Epithelial cell of prostate (primary cell): ENCODE data around the gene CLMP.
"Not testable (repeated sequence)": the region's sequence is repeated elsewhere in the genome, so short reads cannot be mapped to it uniquely, and the experiment has no call there.

Experiments
- DNase-seq: peaks from one replicate; pipeline ENCODE4 v3.0.0-alpha.2; 2011; ENCODE audit warnings: low read depth, low spot score
- H3K27ac ChIP-seq: fragments of 450-650 bp; 2 replicates; pipeline ENCODE4 v1.5.1; 2017; ENCODE audit warnings: mild to moderate bottlenecking

CLMP gene

DNA sequence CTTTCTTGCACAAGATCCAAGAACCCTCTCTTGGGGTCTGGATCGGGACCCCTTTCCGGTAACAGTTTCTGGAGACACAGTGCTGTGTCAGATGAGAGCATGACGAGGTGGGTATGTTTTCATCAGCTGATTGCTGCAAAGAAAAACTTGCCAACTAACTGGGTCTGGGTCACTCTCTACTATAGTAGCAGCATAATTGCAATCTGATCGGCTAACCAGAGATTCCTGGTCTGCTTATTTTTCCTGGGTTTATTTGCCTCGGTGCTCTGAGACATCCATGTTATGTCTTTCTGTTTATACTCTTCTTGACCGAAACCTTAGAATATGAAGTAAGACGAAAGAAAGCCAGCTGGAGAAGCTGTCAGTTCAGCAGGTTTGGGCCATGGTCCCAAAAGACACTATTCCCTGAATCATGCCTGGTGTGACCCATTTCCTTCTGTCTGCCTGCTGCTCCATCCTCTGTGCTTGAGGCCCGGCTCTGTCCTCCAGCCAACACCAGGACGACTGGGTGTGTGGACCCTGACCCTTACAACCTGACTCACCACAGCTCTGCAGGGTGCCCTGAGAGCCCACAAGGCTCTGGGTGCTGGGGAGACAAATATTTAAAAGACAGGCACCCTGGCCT lies 24.1 kb upstream of the CLMP start:
- no peak overlapping the region for H3K27ac ChIP-seq
- DNase-seq: no peak

DNA sequence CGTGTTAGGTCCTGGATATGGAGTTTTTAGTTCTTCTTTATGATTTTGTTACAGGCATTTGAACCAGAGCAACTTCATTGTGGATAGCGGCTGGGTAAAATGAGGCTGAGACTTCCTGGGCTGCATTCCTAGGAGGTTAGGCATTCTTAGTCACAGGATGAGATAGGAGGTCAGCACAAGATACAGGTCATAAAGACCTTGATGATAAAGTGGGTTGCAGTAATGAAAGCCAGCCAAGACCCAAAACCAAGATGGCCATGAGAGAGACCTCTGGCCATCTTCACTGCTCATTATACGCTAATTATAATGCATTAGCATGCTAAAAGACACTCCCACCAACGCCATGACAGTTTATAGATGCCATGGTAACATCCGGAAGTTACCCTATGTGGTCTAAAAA lies 23.4 kb upstream of the CLMP start:
- no peak overlapping the region for H3K27ac ChIP-seq
- DNase-seq: no peak

DNA sequence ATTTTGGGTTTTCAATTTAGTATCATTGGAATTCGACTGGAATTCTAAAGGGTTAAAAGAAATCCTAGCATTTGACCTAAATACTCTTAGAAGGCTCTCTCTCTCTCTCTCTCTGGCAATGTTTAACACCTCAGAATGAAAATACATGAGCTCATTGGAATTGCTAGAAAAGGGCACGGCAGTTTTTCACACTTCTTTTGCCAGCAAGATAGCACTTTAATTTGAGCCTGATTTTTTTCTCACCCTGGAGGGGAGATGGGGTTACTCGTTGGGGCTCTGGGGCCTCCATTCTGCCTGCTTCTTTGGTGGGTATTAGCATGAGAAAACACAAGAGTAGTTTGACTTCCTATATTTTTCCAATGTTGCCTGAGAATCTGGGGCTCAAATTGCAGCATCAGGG lies 22.8 kb upstream of the CLMP start:
- no peak for DNase-seq
- H3K27ac ChIP-seq: no peak overlapping the region

DNA sequence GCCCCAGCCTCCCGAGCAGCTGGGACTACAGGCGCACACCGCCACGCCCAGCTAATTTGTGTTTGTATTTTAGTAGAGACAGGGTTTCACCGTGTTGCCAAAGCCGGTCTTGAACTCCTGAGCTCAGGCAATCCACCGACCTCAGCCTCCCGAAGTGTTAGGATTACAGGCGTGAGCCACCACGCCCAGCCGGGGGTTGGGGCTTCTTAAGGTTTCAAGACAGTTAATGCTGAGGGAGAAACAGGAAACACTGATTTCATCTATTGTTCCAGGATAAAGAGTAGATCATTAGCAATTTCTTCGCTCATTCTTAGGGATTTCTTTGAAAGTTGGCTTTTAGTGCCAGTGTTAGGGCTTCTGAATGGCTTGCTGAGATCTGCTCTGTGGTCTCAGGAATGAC lies 21.2 kb upstream of the CLMP start:
- no peak overlapping the region for H3K27ac ChIP-seq
- DNase-seq: no peak

DNA sequence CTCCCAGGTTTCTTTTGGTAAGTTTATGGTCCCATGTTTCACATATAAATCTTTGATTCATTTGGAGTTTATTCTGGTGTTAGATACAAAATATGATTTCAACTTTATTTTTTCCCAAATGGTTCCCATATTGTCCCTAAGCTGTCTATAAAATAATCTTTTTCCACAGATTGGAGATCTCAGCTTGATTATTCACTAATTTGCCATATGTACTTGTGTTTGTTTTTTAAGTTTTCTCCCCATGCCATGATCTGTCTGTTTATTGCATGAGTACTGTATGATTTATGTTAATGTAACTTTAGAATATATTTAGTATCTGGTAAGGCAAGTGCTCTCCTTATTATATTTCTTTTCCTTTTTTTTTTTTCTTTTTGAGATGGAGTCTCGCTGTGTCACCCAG lies 19.9 kb upstream of the CLMP start:
- H3K27ac ChIP-seq: no peak overlapping the region
- DNase-seq: no peak

DNA sequence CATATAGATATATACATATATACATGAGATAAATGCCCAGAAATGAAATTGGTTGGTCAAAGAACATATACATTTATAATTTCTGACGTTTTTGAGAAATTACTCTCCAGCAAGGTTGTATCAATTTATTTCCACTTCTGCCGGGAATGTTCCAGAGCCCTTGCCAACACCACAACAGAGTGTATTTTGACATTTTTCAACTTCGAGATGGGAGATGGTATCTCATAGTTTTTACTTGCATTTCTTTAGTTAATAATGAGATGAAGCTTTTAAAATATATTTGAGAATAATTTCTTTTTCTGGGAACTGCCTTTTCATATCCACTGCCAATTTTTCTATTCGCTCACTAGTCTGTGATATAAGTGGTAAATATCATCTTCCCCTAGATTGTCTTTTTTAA lies 19.3 kb upstream of the CLMP start:
- DNase-seq: no peak
- no peak overlapping the region for H3K27ac ChIP-seq

DNA sequence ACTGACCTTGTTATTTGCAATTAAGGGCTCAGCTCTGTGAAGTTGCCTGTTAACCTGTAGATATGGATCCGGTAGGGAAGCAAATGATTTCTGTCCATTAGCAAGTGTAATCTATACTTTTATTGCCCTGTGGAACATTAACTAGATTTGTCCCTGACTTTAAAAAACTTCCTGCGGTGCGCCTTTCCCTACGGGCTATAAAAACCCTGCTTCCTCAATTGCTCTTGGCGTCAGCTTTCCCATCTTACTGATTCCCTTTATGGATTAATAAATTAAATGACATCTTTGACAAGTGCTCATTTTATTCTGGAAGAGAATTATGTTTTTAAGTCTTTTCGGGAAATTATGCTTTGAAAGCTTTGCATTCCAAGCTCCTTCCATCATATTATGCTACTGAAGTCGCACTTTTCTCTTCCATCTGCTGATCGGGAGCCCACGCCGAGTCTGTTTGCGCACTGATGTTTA lies 18.3 kb upstream of the CLMP start:
- no peak for DNase-seq
- H3K27ac ChIP-seq: no peak overlapping the region

DNA sequence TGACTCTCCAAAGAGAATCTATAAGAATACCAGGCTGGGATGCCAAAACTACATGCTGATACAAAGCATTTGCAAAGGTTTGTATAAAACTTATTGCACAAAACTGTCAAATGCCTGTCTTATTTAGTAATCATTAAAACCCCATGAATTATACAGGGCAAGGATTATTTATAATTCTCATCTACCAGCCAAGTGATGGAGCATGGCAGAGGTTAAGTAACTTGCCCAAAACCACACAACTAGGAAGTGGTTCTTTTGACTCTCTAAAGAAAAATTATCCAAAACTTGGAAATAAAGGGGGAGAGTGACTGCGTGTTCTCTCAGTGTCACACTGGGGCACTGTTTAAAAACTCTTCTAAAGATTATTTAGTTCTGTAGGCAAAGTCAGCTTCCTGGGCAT lies 17.4 kb upstream of the CLMP start:
- no peak for DNase-seq
- peak overlapping the region; percentile 49 for H3K27ac ChIP-seq

DNA sequence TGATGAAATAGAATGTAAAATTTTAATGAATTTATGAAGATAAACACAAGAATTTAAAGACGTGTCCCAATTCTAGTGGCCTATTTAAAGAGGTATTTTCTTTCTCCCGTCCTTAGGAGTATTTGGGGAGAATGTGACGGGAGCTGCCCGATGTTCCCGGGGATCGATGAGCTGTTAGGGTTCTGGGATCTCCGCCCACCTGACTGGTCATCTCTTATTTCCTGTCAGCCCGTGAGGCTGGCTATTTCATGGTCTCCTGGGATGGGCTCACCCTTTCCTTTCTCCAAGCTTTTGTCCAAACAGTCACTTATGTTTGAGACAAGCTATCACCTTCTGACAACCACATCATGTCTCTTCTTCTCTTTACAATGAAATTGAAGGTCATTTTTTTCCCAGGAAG lies 16.9 kb upstream of the CLMP start:
- H3K27ac ChIP-seq: peak overlapping the region; percentile 49
- no peak for DNase-seq

DNA sequence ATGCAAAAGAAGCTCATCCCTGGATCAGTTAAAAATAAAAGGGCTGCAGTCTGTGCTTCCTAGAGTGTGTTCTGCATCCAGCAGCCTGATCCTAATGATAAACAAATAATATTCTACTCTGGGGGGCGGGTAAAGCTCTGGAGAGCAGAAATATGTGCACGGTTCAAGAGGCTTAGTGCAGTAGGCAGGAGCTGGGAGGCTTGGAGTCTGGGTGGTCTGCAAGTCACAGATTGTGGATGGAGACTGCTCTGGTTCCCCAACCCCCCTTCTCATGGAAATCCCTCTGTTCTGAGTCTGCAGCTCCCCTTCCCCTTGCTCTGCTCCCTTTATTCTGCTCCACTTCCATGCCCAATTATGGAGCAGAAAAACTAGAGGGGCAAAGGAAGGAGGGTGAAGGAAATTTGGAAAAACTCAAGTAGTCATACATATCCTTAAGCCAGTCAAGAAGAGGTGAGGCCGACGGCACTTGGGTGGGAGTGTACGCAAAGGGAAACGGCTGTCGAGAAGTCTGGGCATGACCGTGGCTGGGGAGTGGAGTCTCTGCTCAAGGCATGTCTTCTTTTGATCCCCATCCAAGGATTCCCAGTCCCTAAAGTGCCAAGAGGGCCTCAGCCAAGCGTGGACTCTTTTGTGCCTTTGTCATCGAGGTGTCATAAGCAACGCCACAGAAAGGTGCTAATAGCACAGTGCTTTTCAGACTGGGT lies 16.3 kb upstream of the CLMP start:
- DNase-seq: no peak
- peak overlapping the region; percentile 49 for H3K27ac ChIP-seq

DNA sequence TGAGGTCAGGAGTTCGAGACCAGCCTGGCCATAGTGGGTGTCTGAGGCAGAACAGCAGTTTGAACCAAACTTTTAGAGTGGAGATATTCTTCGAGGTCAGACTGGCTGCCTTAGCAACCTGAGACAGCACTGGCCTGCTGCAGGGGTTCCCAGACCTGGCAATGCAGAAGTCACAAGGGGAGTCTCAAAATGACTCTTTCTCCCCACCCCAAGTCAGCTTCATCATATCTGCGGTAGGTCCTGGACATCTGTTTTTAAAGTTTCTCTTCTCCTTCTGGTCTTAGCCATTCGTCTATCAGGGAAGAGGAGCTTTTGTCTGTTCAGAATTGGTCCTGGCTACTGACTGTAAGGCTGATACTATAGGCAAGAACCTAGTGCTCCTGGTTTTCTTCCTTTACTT lies 14.5 kb upstream of the CLMP start:
- DNase-seq: no peak
- no peak overlapping the region for H3K27ac ChIP-seq

DNA sequence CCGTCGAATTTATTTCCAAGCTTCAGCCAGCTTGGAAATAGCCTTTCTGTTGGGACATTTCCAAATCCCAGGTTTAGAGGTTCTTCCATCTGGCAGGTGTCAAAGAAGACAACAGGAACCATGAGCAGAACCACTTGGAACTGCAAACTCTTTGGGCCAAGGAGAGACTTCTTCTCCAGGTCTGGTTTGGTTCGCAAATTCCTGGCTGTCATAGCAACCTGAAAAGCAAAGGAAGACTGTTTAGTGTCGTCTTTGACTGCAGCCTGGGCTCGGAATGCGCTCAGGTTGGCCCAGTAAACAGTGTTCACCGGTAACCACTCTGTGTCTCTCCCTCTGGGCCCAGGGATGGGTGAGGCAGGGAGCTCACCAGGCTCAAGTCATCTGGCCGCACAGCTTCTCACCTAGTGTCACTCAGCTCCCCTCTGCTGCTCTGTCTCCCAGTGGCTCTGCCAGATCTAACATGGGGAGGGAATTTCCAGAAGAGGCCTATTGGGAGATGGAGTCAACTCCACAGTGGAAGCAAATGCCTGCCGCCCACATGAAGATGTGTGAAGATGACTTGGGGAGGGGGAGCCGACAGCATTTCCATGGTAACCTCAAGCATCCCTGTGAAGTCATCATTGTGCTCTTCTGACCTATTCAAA lies 11.9 kb upstream of the CLMP start:
- DNase-seq: no peak
- no peak overlapping the region for H3K27ac ChIP-seq

DNA sequence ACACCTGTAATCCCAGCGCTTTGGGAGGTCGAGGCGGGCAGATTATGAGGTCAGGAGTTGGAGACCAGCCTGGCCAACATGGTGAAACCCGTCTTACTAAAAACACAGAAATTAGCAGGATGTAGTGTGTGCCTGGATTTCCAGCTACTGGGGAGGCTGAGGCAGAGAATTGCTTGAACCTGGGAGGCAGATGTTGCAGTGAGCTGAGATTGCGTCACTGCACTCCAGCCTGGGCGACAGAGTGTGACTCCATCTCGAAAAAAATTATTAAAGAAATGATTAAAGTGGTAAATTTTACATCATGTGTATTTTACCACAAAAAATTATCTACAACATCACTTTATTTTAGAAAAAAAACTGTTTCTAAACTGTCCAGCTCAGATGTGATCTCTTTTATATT lies 11.0 kb upstream of the CLMP start:
- not testable (repeated sequence) for H3K27ac ChIP-seq, DNase-seq

DNA sequence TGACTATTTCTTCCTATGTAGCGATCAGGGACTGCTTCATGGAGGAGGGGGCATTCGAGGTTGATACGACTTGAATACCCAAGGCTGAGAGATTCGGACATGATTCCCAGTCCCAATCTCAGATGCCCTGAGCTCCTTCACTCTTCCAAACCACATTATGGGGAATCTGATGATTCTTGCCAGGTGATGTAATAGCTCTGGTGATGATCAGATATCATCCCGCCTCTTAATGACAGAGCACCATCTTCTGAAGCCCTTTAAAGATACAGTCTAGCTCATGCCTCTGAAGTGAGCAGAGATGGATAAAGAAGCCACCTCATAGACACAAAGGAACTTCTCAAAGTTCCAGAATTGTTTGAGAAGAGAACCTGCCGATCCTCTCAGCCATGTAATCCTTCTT lies 8.9 kb upstream of the CLMP start:
- DNase-seq: no peak
- no peak overlapping the region for H3K27ac ChIP-seq

DNA sequence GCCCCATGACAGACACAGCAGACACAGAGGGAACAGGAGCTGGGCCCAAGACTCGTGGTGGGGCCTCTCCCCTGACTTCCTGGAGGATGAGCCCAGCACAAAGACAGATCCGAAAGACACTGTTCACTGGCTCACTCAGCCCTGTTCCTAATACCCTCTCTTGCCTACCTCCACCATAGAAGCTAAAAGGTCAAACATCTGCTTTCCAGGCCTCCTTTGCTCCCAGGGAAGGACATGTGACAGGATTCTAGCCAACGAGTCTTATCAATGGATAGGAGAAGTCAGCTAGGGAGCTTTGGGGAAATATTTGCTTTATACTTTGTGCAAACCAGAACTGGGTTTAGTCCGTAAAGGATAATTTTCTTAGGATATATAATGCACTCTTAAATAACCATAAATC lies 8.4 kb upstream of the CLMP start:
- H3K27ac ChIP-seq: no peak overlapping the region
- no peak for DNase-seq

DNA sequence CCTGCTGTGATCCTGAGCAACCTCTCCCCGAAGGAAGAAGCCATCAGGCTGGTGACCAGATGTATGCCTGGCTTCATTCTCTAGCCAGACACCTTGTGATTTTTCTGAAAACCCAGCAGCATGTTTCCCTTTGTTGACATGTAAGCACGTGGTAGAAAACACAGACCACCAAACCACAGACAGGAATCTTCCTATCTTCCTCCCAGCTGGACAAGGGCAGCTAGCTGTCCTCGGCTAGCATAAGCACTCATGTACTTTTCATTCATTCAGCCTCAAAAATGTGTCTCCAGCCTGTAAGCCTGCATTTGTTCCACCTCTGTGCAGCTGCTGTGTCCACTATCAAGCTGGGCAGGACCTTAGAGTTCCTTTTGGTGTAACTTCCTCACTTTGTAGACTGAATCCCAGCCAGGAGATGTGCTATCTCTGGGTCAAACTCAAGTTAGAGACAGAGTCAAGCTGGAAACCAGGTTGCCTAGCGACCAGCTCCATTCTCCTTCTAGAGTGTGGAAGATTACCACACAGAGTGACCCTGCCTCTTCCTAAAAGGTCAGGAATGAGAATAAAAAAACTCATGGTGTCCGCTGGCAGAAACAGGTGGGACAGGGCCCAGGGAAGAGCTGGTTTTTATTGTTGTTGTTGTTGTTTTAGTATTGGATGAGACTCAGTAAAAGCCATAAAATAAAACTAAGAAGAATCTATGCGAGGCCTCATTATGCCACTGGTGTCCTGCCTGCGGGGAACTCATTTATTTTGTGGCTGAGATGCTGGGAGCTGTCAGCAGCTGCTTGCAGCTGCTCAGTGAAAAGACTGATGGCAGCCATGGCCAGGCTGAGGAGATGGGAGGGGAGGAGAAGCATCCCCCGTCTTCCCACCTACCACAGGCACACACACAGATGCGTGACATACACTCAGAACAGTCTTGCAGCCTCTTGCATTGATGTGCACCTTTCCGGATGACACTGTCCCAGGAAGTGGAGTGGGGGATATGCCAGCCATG lies 7.4 kb upstream of the CLMP start:
- no peak for DNase-seq
- H3K27ac ChIP-seq: no peak overlapping the region

DNA sequence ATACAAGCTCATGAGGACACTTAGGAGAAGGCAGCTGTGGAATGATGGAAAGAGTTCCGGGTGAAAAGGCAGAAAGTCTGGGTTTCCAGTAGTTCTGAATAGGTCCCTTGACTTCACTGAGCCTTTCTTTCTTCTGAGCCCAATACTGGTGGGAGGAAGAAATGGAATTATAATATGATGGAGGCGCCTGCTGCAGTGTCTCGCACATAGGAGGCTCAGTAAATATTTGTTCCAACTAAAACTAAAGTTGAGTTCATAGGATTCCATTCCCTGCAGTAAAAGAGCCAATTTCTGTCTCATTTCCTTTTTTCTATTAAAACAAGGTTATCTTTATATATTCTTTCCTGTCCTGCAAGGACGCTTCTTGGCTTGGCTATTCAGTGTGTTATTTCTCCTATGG lies 5.2 kb upstream of the CLMP start:
- DNase-seq: no peak
- no peak overlapping the region for H3K27ac ChIP-seq

DNA sequence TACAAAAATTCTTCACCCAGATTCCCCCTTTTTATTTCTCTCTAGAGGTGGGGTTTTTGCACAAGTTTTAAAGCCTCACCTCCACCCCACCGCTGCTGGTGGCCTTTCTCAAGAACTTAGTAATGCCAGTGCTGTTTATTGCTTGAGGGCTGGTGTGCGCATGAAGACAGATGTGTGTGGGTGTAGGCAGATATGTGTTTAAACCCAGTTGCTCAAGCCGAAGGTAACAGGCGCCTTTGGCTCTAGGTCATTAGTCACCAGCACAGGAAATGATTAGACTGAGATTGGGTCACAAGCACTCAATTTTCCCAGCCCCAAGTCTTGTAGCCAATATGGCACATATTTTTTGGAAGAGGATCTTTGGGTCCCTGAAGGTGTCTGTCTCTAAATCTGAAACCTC lies 2.7 kb upstream of the CLMP start:
- peak; percentile 83 for DNase-seq
- H3K27ac ChIP-seq: peak overlapping the region; percentile 72

DNA sequence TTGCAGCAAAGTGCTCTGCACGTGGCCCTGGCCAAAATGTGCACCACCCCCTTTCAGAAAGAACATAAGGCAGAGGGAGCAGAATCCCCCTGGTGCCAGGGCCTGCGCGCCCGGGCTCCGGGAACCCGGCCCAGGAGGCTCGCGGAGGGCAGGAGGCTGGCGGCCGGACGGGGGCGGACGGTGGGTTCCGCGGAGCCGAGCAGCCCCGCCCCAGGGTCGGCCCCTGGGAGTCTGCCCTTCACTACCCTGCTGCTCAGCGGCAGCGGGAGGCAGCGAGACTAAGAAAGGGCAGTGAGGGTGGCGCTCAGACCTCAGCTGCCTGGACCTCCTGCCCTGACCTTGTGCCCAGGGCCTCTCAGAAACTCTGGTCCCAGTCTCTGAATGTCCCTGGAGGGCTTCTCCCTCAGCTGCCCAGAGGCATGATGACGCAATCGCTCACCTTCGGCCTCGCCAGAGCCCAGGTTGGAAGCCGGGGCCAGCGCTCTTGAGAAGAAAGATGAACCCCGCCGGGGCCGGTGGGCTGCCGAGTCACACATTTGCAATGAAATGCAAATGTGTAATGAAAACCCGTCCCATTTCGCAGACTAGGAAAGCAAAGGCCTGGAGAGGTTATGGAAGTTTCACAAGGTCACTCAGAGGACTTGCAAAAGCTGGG lies 1.1 kb upstream of the CLMP start:
- DNase-seq: no peak
- H3K27ac ChIP-seq: peak overlapping the region; percentile 47
